Lower leg skin (tissue), 3 donors: ENCODE data around the gene EVA1B.

Experiments used
- CTCF ChIP-seq, 3 donors: fragments of 450-650 bp; IDR thresholded peaks; one replicate each; pipeline ENCODE4 v1.5.1; 2016; ENCODE audit warnings: antibody characterized with exemption in 3 of 3, mild to moderate bottlenecking in 3 of 3, moderate library complexity in 2 of 3
- POLR2A ChIP-seq, 2 donors: fragments of 450-650 bp; IDR thresholded peaks; one replicate each; pipeline ENCODE4 v1.6.1; 2016 to 2017; ENCODE audit warnings: antibody characterized with exemption in 2 of 2, mild to moderate bottlenecking in 1 of 2, moderate library complexity in 1 of 2

GRCh38 chr1:36341626-36342320 is 18.3 kb upstream of the EVA1B start:
- TF ChIP-seq CTCF (IDR thresholded peaks at IDR 0.05) (no peak), POLR2A (IDR thresholded peaks at IDR 0.05) (no peak)
